GM12865 (cell line): ENCODE data around the gene CSK.

ENCODE experiments used
- DNase-seq: peaks from one replicate; pipeline ENCODE4 v3.0.0; 2010; ENCODE audit warnings: low read depth
- H3K4me3 ChIP-seq: 2 replicates; pipeline ENCODE4 v1.5.1; 2011; ENCODE audit warnings: mild to moderate bottlenecking, low read depth, low read length, control low read depth
- TF ChIP-seq, protein P1 (sequence below): IDR thresholded peaks from 2 replicates; pipeline ENCODE4 v1.5.1; 2011; ENCODE audit warnings: low read length, control low read depth, low read depth, inconsistent platforms; ENCODE audit not compliant: insufficient read depth; ENCODE audit errors: missing control alignments

CSK gene

DNA sequence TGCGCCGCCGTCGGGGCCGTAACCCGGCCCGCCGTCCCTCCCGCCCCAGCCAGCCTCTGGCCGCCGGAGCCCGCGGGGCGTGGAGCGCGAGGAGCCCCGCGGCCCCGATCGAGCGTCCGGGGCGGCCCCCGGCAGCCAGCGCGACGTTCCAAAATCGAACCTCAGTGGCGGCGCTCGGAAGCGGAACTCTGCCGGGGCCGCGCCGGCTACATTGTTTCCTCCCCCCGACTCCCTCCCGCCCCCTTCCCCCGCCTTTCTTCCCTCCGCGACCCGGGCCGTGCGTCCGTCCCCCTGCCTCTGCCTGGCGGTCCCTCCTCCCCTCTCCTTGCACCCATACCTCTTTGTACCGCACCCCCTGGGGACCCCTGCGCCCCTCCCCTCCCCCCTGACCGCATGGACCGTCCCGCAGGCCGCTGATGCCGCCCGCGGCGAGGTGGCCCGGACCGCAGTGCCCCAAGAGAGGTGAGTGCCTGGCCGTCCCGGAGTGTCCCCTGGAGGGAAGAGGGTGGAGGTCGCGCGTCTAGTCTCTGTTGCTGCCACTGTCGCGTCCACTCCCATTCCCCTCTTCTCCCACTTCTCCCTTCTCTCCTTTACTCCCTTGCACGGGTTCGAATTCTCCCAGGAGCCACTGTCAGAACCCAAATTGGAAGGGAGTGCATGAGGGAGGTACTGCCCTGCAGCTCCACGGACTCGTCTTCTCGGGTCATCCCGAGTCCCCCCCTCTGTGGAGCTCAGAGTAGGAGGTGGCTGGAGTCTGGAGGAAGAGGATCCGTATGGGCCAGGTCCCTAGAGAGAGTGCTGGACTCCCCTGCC is 585 bp downstream of the CSK start:
- DNase-seq, result peak; percentile 70
- peak overlapping the region; percentile 98 for H3K4me3 ChIP-seq
- TF ChIP-seq, protein P1, sequence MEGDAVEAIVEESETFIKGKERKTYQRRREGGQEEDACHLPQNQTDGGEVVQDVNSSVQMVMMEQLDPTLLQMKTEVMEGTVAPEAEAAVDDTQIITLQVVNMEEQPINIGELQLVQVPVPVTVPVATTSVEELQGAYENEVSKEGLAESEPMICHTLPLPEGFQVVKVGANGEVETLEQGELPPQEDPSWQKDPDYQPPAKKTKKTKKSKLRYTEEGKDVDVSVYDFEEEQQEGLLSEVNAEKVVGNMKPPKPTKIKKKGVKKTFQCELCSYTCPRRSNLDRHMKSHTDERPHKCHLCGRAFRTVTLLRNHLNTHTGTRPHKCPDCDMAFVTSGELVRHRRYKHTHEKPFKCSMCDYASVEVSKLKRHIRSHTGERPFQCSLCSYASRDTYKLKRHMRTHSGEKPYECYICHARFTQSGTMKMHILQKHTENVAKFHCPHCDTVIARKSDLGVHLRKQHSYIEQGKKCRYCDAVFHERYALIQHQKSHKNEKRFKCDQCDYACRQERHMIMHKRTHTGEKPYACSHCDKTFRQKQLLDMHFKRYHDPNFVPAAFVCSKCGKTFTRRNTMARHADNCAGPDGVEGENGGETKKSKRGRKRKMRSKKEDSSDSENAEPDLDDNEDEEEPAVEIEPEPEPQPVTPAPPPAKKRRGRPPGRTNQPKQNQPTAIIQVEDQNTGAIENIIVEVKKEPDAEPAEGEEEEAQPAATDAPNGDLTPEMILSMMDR, result no peak

DNA sequence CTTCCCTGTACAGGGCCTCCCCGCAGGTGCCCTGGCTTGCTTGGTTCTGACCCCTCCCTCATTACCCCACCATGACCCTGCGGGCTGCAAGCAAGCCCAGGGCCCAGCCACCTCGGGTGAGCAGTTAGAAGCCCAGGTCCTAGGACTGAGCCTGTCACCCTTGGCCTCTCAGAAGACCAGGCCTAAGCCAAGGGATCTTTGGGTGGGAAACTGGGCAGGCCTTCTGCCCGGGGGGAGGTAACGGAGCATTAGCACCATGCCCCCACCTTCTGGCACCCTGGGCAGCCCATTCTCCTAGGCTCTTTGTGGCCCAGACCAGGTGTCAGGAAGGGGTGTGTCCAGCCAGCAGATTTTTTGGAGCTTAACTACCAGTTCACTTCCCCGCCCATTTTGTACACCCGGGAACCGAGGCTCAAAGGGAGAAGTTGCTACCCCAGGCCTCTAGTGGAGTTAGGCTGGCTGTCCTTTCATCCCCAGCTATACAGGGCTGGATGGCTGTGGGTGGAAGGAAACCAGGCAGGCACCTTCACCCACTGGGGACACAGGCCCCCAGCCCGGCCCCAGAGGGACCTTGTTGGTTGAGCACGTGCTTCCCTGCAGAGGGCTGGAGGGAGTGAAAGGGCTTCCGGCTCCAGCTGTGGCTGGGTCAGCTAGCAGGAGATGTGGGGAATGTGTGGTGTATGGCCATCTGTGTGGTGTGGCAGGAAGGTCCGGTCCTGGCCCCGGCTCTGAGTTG is 1.4 kb downstream of the CSK start:
- peak; percentile 76 for DNase-seq
- TF ChIP-seq, protein P1, result no peak
- H3K4me3 ChIP-seq, result peak overlapping the region; percentile 98

DNA sequence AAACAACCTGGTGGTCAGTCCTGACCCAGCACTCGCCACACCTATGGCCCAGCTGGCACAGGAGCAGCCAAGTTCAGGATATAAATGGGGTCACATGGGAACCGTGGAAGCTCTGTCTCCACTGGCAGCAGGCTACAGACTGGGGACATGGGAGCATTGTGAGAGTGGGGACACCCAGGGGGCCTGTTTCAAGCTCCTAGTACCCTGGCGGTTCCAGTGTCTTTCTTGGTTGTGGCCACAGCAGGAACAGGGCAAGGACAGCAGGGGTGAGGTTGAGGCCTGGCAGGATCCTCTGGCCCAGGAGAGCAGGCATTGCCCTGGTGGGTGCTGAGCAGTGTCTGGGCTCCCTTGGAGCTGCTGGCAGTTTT is 1.9 kb downstream of the CSK start:
- DNase-seq, result no peak
- TF ChIP-seq, protein P1, result no peak
- peak overlapping the region; percentile 98 for H3K4me3 ChIP-seq

DNA sequence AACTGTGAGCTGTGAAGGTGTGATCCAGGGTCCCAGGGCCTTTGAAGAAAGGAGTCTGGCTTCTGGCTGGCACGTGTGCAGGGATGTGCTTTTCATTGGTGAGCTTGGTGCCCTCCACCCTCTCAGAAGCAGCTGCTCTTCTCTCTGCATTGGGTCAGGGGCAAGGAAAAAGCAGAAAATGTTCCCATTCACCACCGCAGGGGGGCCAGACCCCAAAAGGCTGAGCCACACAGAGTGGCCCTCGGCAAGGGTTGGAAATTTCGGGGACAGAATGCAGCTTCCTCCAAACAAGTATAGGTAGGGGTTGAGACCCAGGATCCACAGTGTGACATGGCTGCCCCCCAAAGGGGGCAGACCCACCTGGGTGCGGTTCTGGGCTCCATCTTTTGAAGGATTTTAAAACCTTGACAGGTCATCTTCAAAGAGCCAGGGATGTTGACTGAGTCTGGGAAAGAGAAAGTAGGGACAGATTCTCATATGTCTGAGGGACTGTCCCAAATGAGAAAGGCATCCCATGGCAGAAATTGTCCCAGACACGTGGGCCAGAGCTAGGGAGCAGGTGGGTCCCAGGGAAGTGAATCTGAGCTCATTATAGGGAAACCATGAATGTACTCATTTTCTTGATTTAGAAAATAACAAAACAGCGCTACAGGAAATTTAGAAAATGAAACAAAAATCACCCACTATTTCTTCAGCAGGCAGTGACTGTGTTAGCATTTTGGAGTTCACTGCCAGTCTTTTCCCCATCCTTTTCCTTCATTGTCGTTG is 2.7 kb downstream of the CSK start:
- TF ChIP-seq, protein P1, result peak; percentile 10
- peak overlapping the region; percentile 98 for H3K4me3 ChIP-seq

DNA sequence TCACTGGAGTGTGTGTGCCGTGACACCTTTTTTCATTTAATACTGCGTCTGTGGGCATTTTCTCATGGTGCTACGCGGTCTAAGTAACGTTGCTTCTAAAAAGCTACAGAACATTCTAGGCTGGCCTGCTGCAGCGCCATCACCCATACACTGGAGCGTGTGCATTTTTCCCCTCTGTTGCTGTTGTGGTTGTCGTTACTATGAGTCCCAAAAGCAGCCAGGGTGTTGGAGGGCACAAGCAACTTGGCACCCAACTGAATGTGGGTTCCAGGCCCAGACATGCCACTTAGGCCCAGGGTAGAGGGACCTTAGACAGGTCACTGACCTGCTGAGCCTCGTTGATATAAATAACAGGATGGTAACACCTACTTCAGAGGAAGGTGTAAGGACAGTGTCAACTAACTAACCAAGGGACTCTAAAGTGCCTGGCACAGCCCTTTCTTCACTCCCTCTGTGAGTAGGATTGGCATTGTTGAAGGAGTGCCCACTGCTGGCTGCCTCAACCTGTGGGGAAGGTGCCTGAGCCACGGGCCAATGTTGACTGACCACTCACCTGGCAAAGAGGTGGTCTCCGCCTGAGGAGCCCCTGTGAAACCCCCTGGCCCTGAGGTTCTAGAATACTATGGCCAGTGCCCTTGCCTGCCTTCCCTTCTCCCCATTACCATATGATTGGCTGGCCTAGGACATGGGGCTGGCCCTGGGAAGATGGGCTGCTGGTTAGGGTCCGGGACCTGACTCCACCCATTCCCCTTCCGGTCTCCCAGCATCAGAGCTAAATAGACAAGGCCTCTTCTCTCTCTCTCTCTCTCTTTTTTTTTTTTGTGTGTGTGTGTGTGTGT is 3.5 kb downstream of the CSK start:
- peak overlapping the region; percentile 98 for H3K4me3 ChIP-seq
- TF ChIP-seq, protein P1, result no peak
- peak; percentile 88 for DNase-seq

More for the DNA sequence above, 2.7 kb downstream of the CSK start:
- DNase-seq, result peak; percentile 51

DNA sequence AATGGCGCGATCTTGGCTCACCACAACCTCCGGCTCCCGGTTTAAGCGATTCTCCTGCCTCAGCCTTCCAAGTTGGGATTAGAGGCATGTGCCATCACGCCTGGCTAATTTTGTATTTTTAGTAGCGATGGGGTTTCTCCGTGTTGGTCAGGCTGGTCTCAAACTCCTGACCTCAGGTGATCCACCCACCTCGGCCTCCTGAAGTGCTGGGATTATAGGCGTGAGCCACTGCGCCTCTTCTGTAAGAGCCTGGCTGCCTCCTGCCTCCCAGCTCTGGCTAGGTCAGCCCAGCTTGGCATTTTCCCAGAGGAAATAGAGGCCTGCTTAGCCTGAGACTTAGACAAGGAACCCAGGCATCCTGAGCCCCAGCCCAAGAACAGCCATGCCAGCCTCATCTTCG is 4.2 kb downstream of the CSK start:
- H3K4me3 ChIP-seq, result peak overlapping the region; percentile 98

More for the DNA sequence above, 4.2 kb downstream of the CSK start:
- peak; percentile 33 for DNase-seq
